ENCODE data around the gene GAS7. TPM values are rescaled to one million over a fixed set of nuclear protein-coding genes. Genes with fewer than 3 reads are reported as not detected.

The GAS7 gene
- total RNA-seq, 1 experiment from 2014 or later, result 4.1 TPM

DNA sequence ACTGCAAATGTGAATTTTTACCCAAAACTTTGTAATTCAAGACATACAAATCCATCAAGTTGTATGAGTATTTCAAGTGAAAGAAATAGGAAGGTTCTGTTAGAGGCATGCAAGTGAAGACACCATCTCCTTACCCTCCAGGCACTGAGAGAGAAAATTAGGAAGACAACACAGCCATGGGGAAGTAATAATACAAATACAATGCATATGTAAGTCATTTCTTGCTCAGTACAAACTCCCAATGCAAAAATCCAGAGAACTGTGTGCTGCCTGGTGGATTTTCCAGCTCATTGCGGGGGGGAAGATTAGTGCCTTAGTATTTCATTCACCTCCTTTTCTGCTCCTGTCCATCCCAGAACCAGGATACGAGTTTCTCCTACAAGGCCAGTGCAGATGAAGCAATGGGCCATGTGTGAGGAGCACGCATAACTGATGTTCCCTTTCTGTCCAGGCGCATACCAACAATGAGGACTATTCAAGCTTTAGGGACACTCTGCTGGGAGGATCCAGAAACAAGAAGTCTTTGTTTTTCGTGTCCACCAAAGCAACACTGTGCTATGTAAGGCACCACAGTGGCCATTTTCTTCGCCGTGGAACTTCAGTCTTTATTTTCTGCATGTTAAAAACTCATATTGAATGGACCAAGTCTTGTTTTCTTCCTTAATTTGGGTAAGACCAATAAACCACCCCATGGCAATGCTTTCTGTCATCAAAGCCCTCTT is 149.6 kb downstream of the GAS7 start:
- CTCF ChIA-PET, result no interaction called here

DNA sequence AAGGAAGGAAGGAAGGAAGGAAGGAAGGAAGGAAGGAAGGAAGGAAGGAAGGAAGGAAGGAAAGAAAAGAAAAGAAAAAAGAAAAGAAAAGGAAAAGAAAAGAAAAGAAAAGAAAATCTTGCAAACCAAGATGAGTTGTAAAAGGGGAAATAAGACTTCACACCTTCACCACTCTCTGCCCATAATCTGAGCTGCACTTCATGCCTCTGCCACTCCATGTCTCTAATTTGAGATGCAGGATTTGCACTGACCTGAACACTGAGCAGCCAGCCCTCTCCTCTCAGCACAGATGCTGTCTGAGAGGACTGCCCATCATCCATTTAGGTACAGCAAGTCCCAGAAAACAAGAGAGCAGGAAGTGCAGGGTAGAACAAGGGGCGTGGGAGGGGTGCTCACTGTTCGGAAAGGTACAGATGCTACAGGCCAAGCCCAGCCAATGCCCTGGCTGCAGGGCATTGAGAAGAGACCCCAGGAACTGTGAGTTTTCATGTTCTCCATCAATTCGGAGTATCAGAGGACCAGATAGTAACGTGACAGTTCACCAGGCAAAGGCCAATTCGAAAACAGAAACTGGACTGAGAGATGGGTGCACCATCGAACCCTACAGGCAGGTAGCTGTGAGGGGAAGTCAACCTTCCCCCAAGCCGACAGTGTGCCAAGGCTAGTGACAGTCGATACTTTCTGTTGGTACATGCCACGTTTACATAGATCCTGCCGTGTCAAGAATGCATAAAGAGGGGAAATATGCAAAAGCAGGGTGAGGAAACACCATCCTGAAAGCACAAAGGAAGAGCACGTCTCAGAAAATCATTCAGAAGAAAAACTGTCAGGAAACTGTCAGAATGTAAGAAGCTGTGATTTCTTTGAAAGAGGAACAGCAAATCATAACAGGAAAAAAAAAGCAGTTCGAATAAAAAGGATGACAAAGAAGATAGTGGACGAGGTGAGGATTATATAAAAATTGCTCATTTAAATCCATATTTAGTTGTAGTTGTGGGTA is 151.3 kb downstream of the GAS7 start:
- POLR2A ChIA-PET, result no interaction called here
- H3K36me3 ChIP-seq (ENCODE audit: control insufficient read depth in 1 of 2, insufficient read depth in 2 of 2, low read length in 2 of 2), result no peaks in the 10 kb centered on the region
- no peaks in the 10 kb centered on the region for H3K9me2 ChIP-seq (ENCODE audit: insufficient read depth)
- BruUV-seq (replicated peaks), result no TSS peak
- no peak overlapping the region for H2AFZ ChIP-seq (ENCODE audit: low read depth, low read length, poor library complexity, severe bottlenecking)
- no peak overlapping the region for H3K4me3 ChIP-seq (replicated peaks in 1 of 2; ENCODE audit: low read depth in 1 of 2, low read length in 2 of 2)
- CTCF ChIA-PET, result no interaction called here
- RAD21 ChIA-PET (ENCODE audit: low non-redundant PET in 1 of 2, low total read pairs in 2 of 2, uncharacterized antibody in 2 of 2, unreplicated experiment in 2 of 2), result no interaction called here
- H3K27ac ChIP-seq (ENCODE audit: low read depth, low read length), result no peak overlapping the region
- H3K4me2 ChIP-seq (ENCODE audit: low read length), result no peak overlapping the region
- H3K79me2 ChIP-seq (ENCODE audit: insufficient read depth, low read length), result no peaks in the 10 kb centered on the region
- H3K27me3 ChIP-seq (ENCODE audit: insufficient read depth, low read length), result no peaks in the 10 kb centered on the region
- no peak for ATAC-seq
- no peak overlapping the region for H3K9ac ChIP-seq (ENCODE audit: low read length)
- no peak for DNase-seq (ENCODE audit: low read depth, low spot score)
- intact Hi-C loops (cut with micrococcal nuclease), result no loop called here
- TF ChIP-seq SRF (IDR thresholded peaks at IDR 0.05; ENCODE audit: low read depth) (no peak), RAD21 (IDR thresholded peaks at IDR 0.05; ENCODE audit: low read depth) (no peak), YY1 (IDR thresholded peaks at IDR 0.05; ENCODE audit: extremely low read depth, insufficient replicate concordance, low read depth, low read length) (no peak), ZFX (IDR thresholded peaks at IDR 0.05) (no peak), TCF7L2 (IDR thresholded peaks at IDR 0.05; ENCODE audit: borderline replicate concordance, extremely low read depth, insufficient read depth, insufficient read length) (no peak), REST (IDR thresholded peaks at IDR 0.05; ENCODE audit: low read depth) (no peak), ATF3 (IDR thresholded peaks at IDR 0.05) (no peak), ZNF274 (IDR thresholded peaks at IDR 0.05; ENCODE audit: low read depth, low read length) (no peak), JUND (IDR thresholded peaks at IDR 0.05) (no peak), CBX3 (IDR thresholded peaks at IDR 0.05; ENCODE audit: low read depth) (no peak)
- no peaks in the 10 kb centered on the region for H4K20me1 ChIP-seq (ENCODE audit: insufficient read depth)
- H3K4me1 ChIP-seq (ENCODE audit: control insufficient read depth in 1 of 2, insufficient read depth in 2 of 2, low read length in 2 of 2), result no peaks in the 10 kb centered on the region
- H3K9me3 ChIP-seq (ENCODE audit: control insufficient read depth in 1 of 2, insufficient read depth in 1 of 2, low read depth in 1 of 2, low read length in 2 of 2), result no peaks in the 10 kb centered on the region

More for the DNA sequence above, 149.6 kb downstream of the GAS7 start:
- Histone ChIP-seq H3K9me2 (ENCODE audit: insufficient read depth) (no peaks in the 10 kb centered on the region), H3K9ac (ENCODE audit: low read length) (no peak overlapping the region), H3K4me2 (ENCODE audit: low read length) (no peak overlapping the region), H3K79me2 (ENCODE audit: insufficient read depth, low read length) (no peaks in the 10 kb centered on the region), H2AFZ (ENCODE audit: low read depth, low read length, poor library complexity, severe bottlenecking) (no peak overlapping the region), H3K36me3 (ENCODE audit: control insufficient read depth in 1 of 2, insufficient read depth in 2 of 2, low read length in 2 of 2) (no peaks in the 10 kb centered on the region), H3K9me3 (ENCODE audit: control insufficient read depth in 1 of 2, insufficient read depth in 1 of 2, low read depth in 1 of 2, low read length in 2 of 2) (no peaks in the 10 kb centered on the region), H4K20me1 (ENCODE audit: insufficient read depth) (no peaks in the 10 kb centered on the region), H3K4me1 (ENCODE audit: control insufficient read depth in 1 of 2, insufficient read depth in 2 of 2, low read length in 2 of 2) (no peaks in the 10 kb centered on the region), H3K4me3 (replicated peaks in 1 of 2; ENCODE audit: low read depth in 1 of 2, low read length in 2 of 2) (no peak overlapping the region), H3K27ac (ENCODE audit: low read depth, low read length) (no peak overlapping the region), H3K27me3 (ENCODE audit: insufficient read depth, low read length) (no peaks in the 10 kb centered on the region; the same call in 1 of the 2 replicates)
- POLR2A ChIA-PET, result no interaction called here
- ATAC-seq (no peak), DNase-seq (ENCODE audit: low read depth, low spot score) (no peak)
- BruUV-seq (replicated peaks), result no TSS peak
- intact Hi-C loops (cut with micrococcal nuclease), result no loop called here
- RAD21 ChIA-PET (ENCODE audit: low non-redundant PET in 1 of 2, low total read pairs in 2 of 2, uncharacterized antibody in 2 of 2, unreplicated experiment in 2 of 2), result no interaction called here
- no peak for TF ChIP-seq CEBPB (IDR thresholded peaks at IDR 0.05; ENCODE audit: low read depth)
- TF ChIP-seq RAD21 (IDR thresholded peaks at IDR 0.05; ENCODE audit: low read depth), result no peak

All from HCT116 (cell line).